HepG2 (cell line): ENCODE measurements around the gene ADPGK. TPM values are rescaled to one million over a fixed set of nuclear protein-coding genes. Genes with fewer than 3 reads are reported as not detected.

Source experiments
- ATAC-seq: fragments of 200-7000 bp; cut with Tn5 transposase; 3 replicates; pipeline ENCODE4 v1.9.1; 2020; ENCODE audit warnings: mild to moderate bottlenecking, moderate library complexity
- Bru-seq: library from RNA; stranded (reverse); fragments of 400-500 nt; gene quantifications from one replicate; lab custom pipeline; 2021; lab: Mats Ljungman, UMichigan
- BruChase-seq, 2 experiments: library from RNA; stranded (reverse); fragments of 400-500 nt; gene quantifications; one replicate each; lab custom pipeline; 2021; lab: Mats Ljungman, UMichigan
- BruUV-seq: library from RNA; stranded (reverse); fragments of 400-500 nt; replicated peaks from 2 replicates; lab custom pipeline; 2021; lab: Mats Ljungman, UMichigan
- CTCF ChIA-PET: fragments of 300-600 bp; formaldehyde crosslinking; extraction: SDS; loops from one replicate; lab custom pipeline; 2021; ENCODE audit warnings: low total read pairs, inconsistent platforms, low intra/inter-chr PET ratio; lab: Yijun Ruan, JAX
- POLR2A ChIA-PET: fragments of 350-600 bp; sonication (Branson Sonifier 250); formaldehyde crosslinking; loops from one replicate; lab custom pipeline; 2020; ENCODE audit warnings: antibody characterized with exemption, inconsistent platforms; lab: Yijun Ruan, JAX
- DNase-seq: peaks from one replicate; pipeline ENCODE4 v3.0.0-alpha.2; 2015; ENCODE audit warnings: low spot score
- FAIRE-seq: peaks from 3 replicates; lab custom pipeline; 2011; peaks lifted over from hg19 to GRCh38; lab: Jason Lieb, UNC
- H2AFZ ChIP-seq: one replicate; pipeline ENCODE4 v1.6.1; 2011; ENCODE audit warnings: low read length, inconsistent platforms
- H3K27ac ChIP-seq: fragments of 300-600 bp; 3 replicates; pipeline ENCODE4 v1.8.0; 2011; ENCODE audit warnings: mixed run types, mild to moderate bottlenecking, mixed read lengths, low read length, inconsistent platforms; ENCODE audit not compliant: insufficient read depth; ENCODE audit errors: extremely low read length
- H3K27me3 ChIP-seq, 2 experiments: fragments of 200-600 bp in 1 of 2; 2 replicates in 1 of 2; 3 replicates in 1 of 2; pipeline versions ENCODE4 v1.6.0 to v1.8.0; 2011; ENCODE audit warnings: low read length in 2 of 2, mild to moderate bottlenecking in 2 of 2, moderate library complexity in 2 of 2, inconsistent platforms in 1 of 2; ENCODE audit not compliant: insufficient read depth in 2 of 2, control insufficient read depth in 1 of 2
- H3K36me3 ChIP-seq, 2 experiments: fragments of 200-600 bp in 1 of 2; replicated peaks in 1 of 2; 2 replicates in 1 of 2; 3 replicates in 1 of 2; pipeline versions ENCODE4 v1.5.1 to v1.8.0; 2011; ENCODE audit warnings: low read length in 2 of 2, inconsistent platforms in 1 of 2; ENCODE audit not compliant: insufficient read depth in 2 of 2, control insufficient read depth in 1 of 2
- H3K4me1 ChIP-seq: 2 replicates; pipeline ENCODE4 v1.5.1; 2012; ENCODE audit warnings: low read length, inconsistent platforms; ENCODE audit not compliant: insufficient read depth
- H3K4me2 ChIP-seq: 2 replicates; pipeline ENCODE4 v1.6.0; 2011; ENCODE audit warnings: low read depth, low read length, inconsistent platforms
- H3K4me3 ChIP-seq, 3 experiments: fragments of 200-600 bp in 1 of 3; sonication (generic), shearing (Covaris generic) in 1 of 3; replicated peaks in 1 of 3; 2 replicates each; pipeline ENCODE4 v1.5.1; 2011 to 2016; ENCODE audit warnings: low read length in 3 of 3, inconsistent platforms in 2 of 3, low read depth in 2 of 3, mild to moderate bottlenecking in 2 of 3, control low read depth in 1 of 3, mixed read lengths in 1 of 3; ENCODE audit not compliant: insufficient read depth in 1 of 3
- H3K79me2 ChIP-seq: one replicate; pipeline ENCODE4 v1.6.1; 2011; ENCODE audit warnings: low read length, inconsistent platforms; ENCODE audit not compliant: insufficient read depth
- H3K9ac ChIP-seq: 2 replicates; pipeline ENCODE4 v1.6.0; 2011; ENCODE audit warnings: mild to moderate bottlenecking, low read depth, low read length, inconsistent platforms; ENCODE audit not compliant: insufficient read depth
- H3K9me3 ChIP-seq: 2 replicates; pipeline ENCODE4 v1.5.1; 2012; ENCODE audit warnings: mild to moderate bottlenecking, low read length
- H4K20me1 ChIP-seq: 2 replicates; pipeline ENCODE4 v1.6.0; 2011; ENCODE audit warnings: inconsistent platforms, mild to moderate bottlenecking, low read length, moderate library complexity; ENCODE audit not compliant: insufficient read depth
- ETV5 ChIP-seq: IDR thresholded peaks from 2 replicates; pipeline ENCODE4 v1.6.1; 2018; ENCODE audit warnings: missing biosample characterization, missing genetic modification reagents, inconsistent platforms, borderline replicate concordance
- KLF15 ChIP-seq: sonication (generic); formaldehyde crosslinking; IDR thresholded peaks from 2 replicates; pipeline ENCODE4 v1.8.1; 2023; ENCODE audit warnings: borderline replicate concordance, mild to moderate bottlenecking, inconsistent platforms, missing genetic modification reagents, mixed read lengths
- PAF1 ChIP-seq: IDR thresholded peaks from 2 replicates; pipeline ENCODE4 v1.6.1; 2016; ENCODE audit warnings: missing genetic modification reagents, missing compliant biosample characterization
- RARG ChIP-seq: sonication (generic); formaldehyde crosslinking; IDR thresholded peaks from 2 replicates; pipeline ENCODE4 v1.4.0; 2020; ENCODE audit warnings: low read depth, mild to moderate bottlenecking, missing genetic modification reagents
- ZNF256 ChIP-seq: sonication (generic); formaldehyde crosslinking; conservative IDR thresholded peaks from 2 replicates; pipeline ENCODE4 v1.4.0; 2020; ENCODE audit warnings: missing genetic modification reagents
- ZNF292 ChIP-seq: sonication (generic); formaldehyde crosslinking; IDR thresholded peaks from 2 replicates; pipeline ENCODE4 v1.8.1; 2022; ENCODE audit warnings: mild to moderate bottlenecking, low read depth, missing genetic modification reagents, borderline replicate concordance
- WGBS: methylation state at CpG from one replicate; pipeline ENCODE4 v1.1.6; 2017; ENCODE audit warnings: low lambda C conversion rate; 5-methylcytosine and 5-hydroxymethylcytosine counted together
- in situ Hi-C: cut with HindIII; loops from 2 replicates; pipeline ENCODE4 v1.10.0; 2017; ENCODE audit warnings: low pct_unique_long_range_greater_than_20kb; ENCODE audit not compliant: extremely low pct_ligation_motif_present
- intact Hi-C: fragments of 100-400 bp; cut with micrococcal nuclease; formaldehyde crosslinking; loops from one replicate; pipeline ENCODE4 v1.10.0; 2022; ENCODE audit not compliant: unreplicated experiment
- long read RNA-seq, 2 experiments: library from RNA in 1 of 2; library from polyadenylated mRNA in 1 of 2; stranded (forward) in 1 of 2; unstranded in 1 of 2; transcript quantifications; one replicate each; pipeline ENCODE4 v2.0.0, GENCODE V29; 2019 to 2022
- polyA minus RNA-seq, 3 experiments: library from RNA; depleted of rRNA, polyadenylated mRNA; stranded (reverse); fragments of >200 nt; gene quantifications; 2 replicates each; pipeline ENCODE4 v1.2.3, GENCODE V29; 2011; ENCODE audit warnings: low replicate concordance in 1 of 3
- polyA plus RNA-seq, 8 experiments: library from polyadenylated mRNA; depleted of rRNA in 3 of 8; stranded (reverse) in 7 of 8; unstranded in 1 of 8; fragments of >200 nt; fragmentation: Illumina TruSeq in 4 of 8; extraction: Trizol in 4 of 8; gene quantifications; 2 replicates each; pipeline versions ENCODE4 v1.2.1 to v1.2.3, GENCODE V29; 2011 to 2016; ENCODE audit warnings: low read depth in 4 of 8, missing spikeins in 1 of 8, mixed read lengths in 1 of 8; ENCODE audit not compliant: insufficient read depth in 1 of 8
- total RNA-seq, 5 experiments: library from RNA; depleted of rRNA; stranded (reverse); fragments of >200 nt; fragmentation: Illumina TruSeq; extraction: Trizol; gene quantifications; 2 replicates each; pipeline ENCODE4 v1.2.3, GENCODE V29; 2016; ENCODE audit warnings: low read depth in 1 of 5
- TF ChIP-seq, protein P1 (sequence below): sonication (generic); formaldehyde crosslinking; IDR thresholded peaks from 2 replicates; pipeline ENCODE4 v1.5.0; 2020; ENCODE audit warnings: missing genetic modification reagents
- TF ChIP-seq, protein P2 (sequence below): sonication (generic); formaldehyde crosslinking; IDR thresholded peaks from 2 replicates; pipeline ENCODE4 v1.8.1; 2023; ENCODE audit warnings: missing genetic modification reagents, mild to moderate bottlenecking, borderline replicate concordance
- TF ChIP-seq, protein P3 (sequence below): sonication (generic); formaldehyde crosslinking; IDR thresholded peaks from 2 replicates; pipeline ENCODE4 v1.4.0; 2020; ENCODE audit warnings: missing genetic modification reagents

The ADPGK gene
- 33.5 and 67.5 TPM in 2 replicates for total RNA-seq (2016; rRNA removed; fragmentation: Illumina TruSeq; extraction: Trizol)
- 22.4 and 27.1 TPM in 2 replicates for total RNA-seq (2016; cell fraction: cytosol; rRNA removed; fragmentation: Illumina TruSeq; extraction: Trizol; ENCODE audit: low read depth)
- 32.0 and 67.5 TPM in 2 replicates for total RNA-seq (2016; cell fraction: insoluble cytoplasmic fraction; rRNA removed; fragmentation: Illumina TruSeq; extraction: Trizol)
- total RNA-seq (2016; cell fraction: membrane; rRNA removed; fragmentation: Illumina TruSeq; extraction: Trizol): 22.2 and 23.4 TPM in 2 replicates
- 67.5 and 93.2 TPM in 2 replicates for total RNA-seq (2016; cell fraction: nucleus; rRNA removed; fragmentation: Illumina TruSeq; extraction: Trizol)
- polyA plus RNA-seq (2011; rRNA removed): 59.4 and 61.6 TPM in 2 replicates
- 41.8 and 45.0 TPM in 2 replicates for polyA plus RNA-seq (2011; cell fraction: cytosol; rRNA removed)
- polyA plus RNA-seq (2011; cell fraction: nucleus; rRNA removed): 62.2 and 69.8 TPM in 2 replicates
- polyA plus RNA-seq (2012): 29.7 and 33.7 TPM in 2 replicates
- polyA plus RNA-seq (2016; cell fraction: cytosol; fragmentation: Illumina TruSeq; extraction: Trizol; ENCODE audit: low read depth): 4.6 and 4.9 TPM in 2 replicates
- polyA plus RNA-seq (2016; cell fraction: insoluble cytoplasmic fraction; fragmentation: Illumina TruSeq; extraction: Trizol; ENCODE audit: low read depth): 25.8 and 28.0 TPM in 2 replicates
- polyA plus RNA-seq (2016; cell fraction: membrane; fragmentation: Illumina TruSeq; extraction: Trizol; ENCODE audit: low read depth): 10.4 and 11.2 TPM in 2 replicates
- polyA plus RNA-seq (2016; cell fraction: nucleus; fragmentation: Illumina TruSeq; extraction: Trizol; ENCODE audit: insufficient read depth, low read depth): 113 and 118 TPM in 2 replicates
- 47.4 and 81.7 TPM in 2 replicates for polyA minus RNA-seq (2011; rRNA and poly(A)+ RNA removed; ENCODE audit: low replicate concordance)
- polyA minus RNA-seq (2011; cell fraction: cytosol; rRNA and poly(A)+ RNA removed): 17.2 and 21.0 TPM in 2 replicates
- polyA minus RNA-seq (2011; cell fraction: nucleus; rRNA and poly(A)+ RNA removed): 86.3 and 91.4 TPM in 2 replicates
- percentile 88 among the genes with signal in this experiment for Bru-seq, nascent RNA
- percentile 85 among the genes with signal in this experiment for BruChase-seq, experiment 1, labeled RNA remaining after a 6-hour chase
- percentile 90 among the genes with signal in this experiment for BruChase-seq, experiment 2, labeled RNA remaining after a 2-hour chase
- long read RNA-seq, experiment 1, transcript ADPGK-201 (7 exons, 2,557 nt): major isoform, 10 of 75 reads
- long read RNA-seq, experiment 1, partial matches to known transcripts: 4 of 75 reads
- long read RNA-seq, experiment 1, other reads (novel, unspliced or antisense): 61 of 75 reads
- long read RNA-seq, experiment 2, transcript ADPGK-201 (7 exons, 2,557 nt): major isoform, 15 of 63 reads
- long read RNA-seq, experiment 2, partial matches to known transcripts: 16 of 63 reads
- long read RNA-seq, experiment 2, other reads (novel, unspliced or antisense): 31 of 63 reads

DNA sequence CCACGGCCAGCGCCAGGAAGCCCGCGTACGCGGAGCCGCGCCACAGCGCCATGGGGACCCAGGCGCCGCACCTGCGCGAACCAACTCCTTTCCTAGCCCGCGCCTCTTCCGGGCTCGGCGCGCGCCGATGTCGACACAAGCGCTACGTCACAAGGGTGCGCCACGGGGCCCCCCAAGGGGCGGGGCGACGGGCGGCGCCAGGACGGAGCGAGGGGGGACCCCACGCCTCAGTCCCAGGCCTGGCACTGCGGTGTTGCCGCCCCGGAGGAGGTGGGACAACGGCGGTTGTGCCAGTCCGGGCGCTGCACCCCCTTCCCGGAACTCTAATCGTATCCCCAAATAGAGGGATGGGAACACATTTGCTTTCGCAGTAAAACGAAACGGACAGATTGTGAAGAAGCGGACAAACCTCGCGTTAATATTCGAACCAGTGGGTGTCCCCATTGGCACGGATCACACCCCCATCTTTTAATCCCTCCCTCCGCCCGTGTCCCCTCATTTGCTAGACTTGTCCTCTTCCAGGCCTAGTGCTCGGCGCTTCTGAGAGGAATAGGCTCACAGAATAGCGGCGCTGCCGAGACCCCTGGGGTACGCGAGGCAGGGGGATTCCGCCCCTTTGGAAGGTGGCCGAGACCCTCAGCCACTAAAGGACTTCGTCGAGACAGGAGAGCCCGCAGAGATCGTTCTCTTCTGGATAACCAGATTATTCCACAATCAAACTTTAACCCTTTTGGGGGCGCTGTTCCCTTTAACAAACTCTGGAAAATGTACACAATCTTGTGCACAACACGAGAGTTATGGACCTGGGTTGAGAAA, at the start of gene ADPGK:
Gene ADPGK (minus strand): TSS at position 119 of the 816 bp plus-strand sequence. CDS start 67 bp downstream, at position 52.
- Histone ChIP-seq H3K27ac (peak within 1 kb of the TSS; percentile 77), H2AFZ (peak within 1 kb of the TSS; percentile 67), H3K79me2 (peaks cover 34% of the 10 kb centered on the region), H3K9me3 (no peaks in the 10 kb centered on the region), H3K27me3 (peaks cover 0 to 4% of the 10 kb centered on the region in 2 experiments; a peak in 1 of 5 replicates), H3K9ac (peak within 1 kb of the TSS; percentile 86), H3K4me2 (peak within 1 kb of the TSS; percentile 98), H3K36me3 (peaks cover 0 to 1% of the 10 kb centered on the region in 2 experiments; a peak in 2 of 5 replicates), H4K20me1 (no peaks in the 10 kb centered on the region; the same call in 1 of the 2 replicates), H3K4me1 (peaks cover 46% of the 10 kb centered on the region), H3K4me3 (peak within 1 kb of the TSS; percentile 85 to 94 (median 93))
- in situ Hi-C loops: no loop called here
- intact Hi-C loops: loop anchor here (5.0 kb wide), 2 partner anchors 62 to 268 kb away; partner anchors contain the start of gene NEO1
- ChIA-PET CTCF (no interaction called here), POLR2A (interaction anchor here (1.0 kb wide), 2 partner anchors 33 to 294 kb away, joined by 3 read pairs; no protein-coding TSS in a partner anchor)
- ATAC-seq (peak; percentile 87), FAIRE-seq (no peak), DNase-seq (peak; percentile 73)
- 0% methylated on average over 6 of the region's 68 CpGs for WGBS
- BruUV-seq: TSS peak; percentile 96
- TF ChIP-seq ETV5 (peak; percentile 82; the same call in 1 of the 2 replicates), KLF15 (0 out of 2 replicates have a peak, but pooled peaks have one; percentile 63), RARG (CRISPR knock-in tag) (no peak), PAF1 (no peak), ZNF256 (CRISPR knock-in tag) (no peak), ZNF292 (CRISPR knock-in tag) (0 out of 2 replicates have a peak, but pooled peaks have one; percentile 18)
- TF ChIP-seq, protein P1, sequence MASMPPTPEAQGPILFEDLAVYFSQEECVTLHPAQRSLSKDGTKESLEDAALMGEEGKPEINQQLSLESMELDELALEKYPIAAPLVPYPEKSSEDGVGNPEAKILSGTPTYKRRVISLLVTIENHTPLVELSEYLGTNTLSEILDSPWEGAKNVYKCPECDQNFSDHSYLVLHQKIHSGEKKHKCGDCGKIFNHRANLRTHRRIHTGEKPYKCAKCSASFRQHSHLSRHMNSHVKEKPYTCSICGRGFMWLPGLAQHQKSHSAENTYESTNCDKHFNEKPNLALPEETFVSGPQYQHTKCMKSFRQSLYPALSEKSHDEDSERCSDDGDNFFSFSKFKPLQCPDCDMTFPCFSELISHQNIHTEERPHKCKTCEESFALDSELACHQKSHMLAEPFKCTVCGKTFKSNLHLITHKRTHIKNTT (CRISPR knock-in tag): no peak
- TF ChIP-seq, protein P2, sequence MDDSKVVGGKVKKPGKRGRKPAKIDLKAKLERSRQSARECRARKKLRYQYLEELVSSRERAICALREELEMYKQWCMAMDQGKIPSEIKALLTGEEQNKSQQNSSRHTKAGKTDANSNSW (CRISPR knock-in tag): no peak
- TF ChIP-seq, protein P3, sequence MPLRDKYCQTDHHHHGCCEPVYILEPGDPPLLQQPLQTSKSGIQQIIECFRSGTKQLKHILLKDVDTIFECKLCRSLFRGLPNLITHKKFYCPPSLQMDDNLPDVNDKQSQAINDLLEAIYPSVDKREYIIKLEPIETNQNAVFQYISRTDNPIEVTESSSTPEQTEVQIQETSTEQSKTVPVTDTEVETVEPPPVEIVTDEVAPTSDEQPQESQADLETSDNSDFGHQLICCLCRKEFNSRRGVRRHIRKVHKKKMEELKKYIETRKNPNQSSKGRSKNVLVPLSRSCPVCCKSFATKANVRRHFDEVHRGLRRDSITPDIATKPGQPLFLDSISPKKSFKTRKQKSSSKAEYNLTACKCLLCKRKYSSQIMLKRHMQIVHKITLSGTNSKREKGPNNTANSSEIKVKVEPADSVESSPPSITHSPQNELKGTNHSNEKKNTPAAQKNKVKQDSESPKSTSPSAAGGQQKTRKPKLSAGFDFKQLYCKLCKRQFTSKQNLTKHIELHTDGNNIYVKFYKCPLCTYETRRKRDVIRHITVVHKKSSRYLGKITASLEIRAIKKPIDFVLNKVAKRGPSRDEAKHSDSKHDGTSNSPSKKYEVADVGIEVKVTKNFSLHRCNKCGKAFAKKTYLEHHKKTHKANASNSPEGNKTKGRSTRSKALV (CRISPR knock-in tag): peak; percentile 89; the same call in 1 of the 2 replicates
